Common myeloid progenitor, CD34-positive (primary cell): ENCODE measurements around the gene MSMP.

Source experiments
- CTCF ChIA-PET: fragments of 350-600 bp; sonication (Branson Sonifier 250); formaldehyde crosslinking; loops from one replicate; lab custom pipeline; 2021; ENCODE audit warnings: antibody characterized with exemption; lab: Charles Lee
- POLR2A ChIA-PET: fragments of 350-600 bp; sonication (Branson Sonifier 250); formaldehyde crosslinking; loops from one replicate; lab custom pipeline; 2021; ENCODE audit warnings: antibody characterized with exemption; lab: Charles Lee
- DNase-seq, 3 donors: peaks; one replicate each; pipeline versions ENCODE4 v3.0.0 to v3.0.0-alpha.2; 2013
- H3K27ac ChIP-seq, 2 experiments: 1 replicate in 1 of 2; 2 replicates in 1 of 2; pipeline ENCODE4 v1.7.0; 2013; ENCODE audit warnings: inconsistent platforms in 2 of 2, low read length in 2 of 2, mild to moderate bottlenecking in 2 of 2, low read depth in 1 of 2, moderate library complexity in 1 of 2; ENCODE audit not compliant: severe bottlenecking in 2 of 2, insufficient read depth in 1 of 2, poor library complexity in 1 of 2
- H3K27me3 ChIP-seq, 5 experiments: replicated peaks in 2 of 5; 1 replicate in 3 of 5; 2 replicates in 2 of 5; pipeline versions ENCODE4 v1.6.1 to v1.7.0; 2013; ENCODE audit warnings: low read length in 4 of 5, mild to moderate bottlenecking in 2 of 5, moderate library complexity in 2 of 5, inconsistent platforms in 1 of 5; ENCODE audit not compliant: insufficient read depth in 5 of 5, control insufficient read depth in 4 of 5
- H3K36me3 ChIP-seq, 4 experiments: 1 replicate in 2 of 4; 2 replicates in 2 of 4; pipeline versions ENCODE4 v1.6.1 to v1.7.0; 2013; ENCODE audit warnings: low read length in 3 of 4, control low read depth in 1 of 4, mild to moderate bottlenecking in 1 of 4; ENCODE audit not compliant: control insufficient read depth in 4 of 4, insufficient read depth in 4 of 4
- H3K4me1 ChIP-seq, 4 experiments: 1 replicate in 3 of 4; 2 replicates in 1 of 4; pipeline versions ENCODE4 v1.6.1 to v1.7.1; 2013; ENCODE audit warnings: low read length in 3 of 4, mild to moderate bottlenecking in 3 of 4, control low read depth in 1 of 4, inconsistent platforms in 1 of 4, moderate library complexity in 1 of 4; ENCODE audit not compliant: control insufficient read depth in 4 of 4, insufficient read depth in 4 of 4; ENCODE audit errors: control extremely low read depth in 1 of 4
- H3K4me3 ChIP-seq, 7 experiments: 1 replicate in 4 of 7; 2 replicates in 3 of 7; pipeline versions ENCODE4 v1.5.1 to v1.7.0; 2013; ENCODE audit warnings: mild to moderate bottlenecking in 7 of 7, low read length in 6 of 7, moderate library complexity in 6 of 7, inconsistent platforms in 2 of 7, low read depth in 2 of 7, control low read depth in 1 of 7; ENCODE audit not compliant: insufficient read depth in 4 of 7, control insufficient read depth in 1 of 7; ENCODE audit errors: extremely low read depth in 1 of 7
- H3K9me3 ChIP-seq, 5 experiments: 1 replicate in 4 of 5; 2 replicates in 1 of 5; pipeline versions ENCODE4 v1.6.1 to v1.7.1; 2013; ENCODE audit warnings: low read length in 4 of 5, mild to moderate bottlenecking in 2 of 5, inconsistent platforms in 1 of 5, low read depth in 1 of 5, moderate library complexity in 1 of 5; ENCODE audit not compliant: control insufficient read depth in 4 of 5, insufficient read depth in 2 of 5; ENCODE audit errors: control extremely low read depth in 1 of 5
- WGBS: methylation state at CpG from one replicate; pipeline ENCODE4 v1.1.5; 2013; ENCODE audit not compliant: insufficient coverage; 5-methylcytosine and 5-hydroxymethylcytosine counted together

MSMP gene

GRCh38 chr9:35748242-35748857, 5.7 kb downstream of the MSMP start:
- ChIA-PET CTCF (interaction anchor here (0.9 to 15.7 kb wide), 16 partner anchors 8 to 134 kb away, joined by 3 to 190 read pairs (median 4); partner anchors contain the start of genes CCDC107, CREB3, RMRP and TLN1), POLR2A (interaction anchor here (0.7 to 1.6 kb wide), 5 partner anchors 9 to 1108 kb away, joined by 3 to 10 read pairs (median 4); partner anchors contain the start of genes CREB3 and TLN1)
- peak in 1 of 3 donors; percentile 53 for DNase-seq
- peaks cover 10 to 45% (median 34%) of the 10 kb centered on the region in 4 experiments for H3K4me1 ChIP-seq
- peak overlapping the region; percentile 79 to 92 (median 86) for H3K4me3 ChIP-seq
- no peaks in the 10 kb centered on the region for H3K27me3 ChIP-seq
- H3K27ac ChIP-seq: peak overlapping the region; percentile 18 to 84
- peaks cover 0 to 43% (median 27%) of the 10 kb centered on the region in 4 experiments for H3K36me3 ChIP-seq
- no peaks in the 10 kb centered on the region for H3K9me3 ChIP-seq
- WGBS: 0% methylated on average over 23 of the region's 24 CpGs

- H3K9me3 ChIP-seq: no peaks in the 10 kb centered on the region
- 92% methylated on average over 3 of the region's 3 CpGs for WGBS
- peak overlapping the region in 1 of 2 experiments; percentile 10 for H3K27ac ChIP-seq
- no peak for DNase-seq
- H3K4me3 ChIP-seq: peak overlapping the region in 3 of 7 experiments; percentile 14 to 87 (median 86)
- ChIA-PET POLR2A (interaction anchor here (2.0 kb wide), 1 partner anchor 15 kb away, joined by 4 read pairs; the partner anchor contains the start of genes CREB3 and TLN1), CTCF (interaction anchor here (1.2 to 15.7 kb wide), 6 partner anchors 9 to 136 kb away, joined by 3 to 190 read pairs (median 10); partner anchors contain the start of genes CREB3 and TLN1)
- peaks cover 10 to 51% (median 36%) of the 10 kb centered on the region in 4 experiments for H3K4me1 ChIP-seq
- no peaks in the 10 kb centered on the region for H3K27me3 ChIP-seq
- peaks cover 0 to 42% (median 26%) of the 10 kb centered on the region in 4 experiments for H3K36me3 ChIP-seq
Measured at GRCh38 chr9:35746583-35746982, 7.5 kb downstream of the MSMP start.

- Histone ChIP-seq H3K36me3 (peaks cover 0 to 36% (median 26%) of the 10 kb centered on the region in 4 experiments), H3K9me3 (no peaks in the 10 kb centered on the region), H3K27me3 (no peaks in the 10 kb centered on the region), H3K27ac (no peak overlapping the region), H3K4me1 (peaks cover 10 to 52% (median 37%) of the 10 kb centered on the region in 4 experiments), H3K4me3 (no peak overlapping the region)
- CTCF ChIA-PET: interaction anchor here (1.2 to 15.7 kb wide), 6 partner anchors 8 to 81 kb away, joined by 4 to 190 read pairs (median 6); partner anchors contain the start of genes CREB3, MSMP, NPR2 and TLN1
- POLR2A ChIA-PET: interaction anchor here (2.0 kb wide), 1 partner anchor 13 kb away, joined by 4 read pairs; the partner anchor contains the start of genes CREB3 and TLN1
- WGBS: 93% methylated on average over 1 of the region's 1 CpG
- no peak for DNase-seq
Measured at GRCh38 chr9:35745569-35745968, 8.5 kb downstream of the MSMP start.

GRCh38 chr9:35743880-35744518, 10.1 kb downstream of the MSMP start:
- Histone ChIP-seq H3K36me3 (peaks cover 3 to 51% (median 40%) of the 10 kb centered on the region in 4 experiments), H3K4me3 (no peak overlapping the region)
- POLR2A ChIA-PET: interaction anchor here (0.8 kb wide), 1 partner anchor 12 kb away, joined by 4 read pairs; the partner anchor contains the start of genes CREB3 and TLN1

GRCh38 chr9:35743452-35743851, 10.6 kb downstream of the MSMP start:
- CTCF ChIA-PET: interaction anchor here (1.1 to 15.7 kb wide), 7 partner anchors 6 to 44 kb away, joined by 4 to 190 read pairs (median 10); partner anchors contain the start of genes CREB3, MSMP and TLN1
- Histone ChIP-seq H3K27ac (no peak overlapping the region), H3K36me3 (peaks cover 7 to 57% (median 43%) of the 10 kb centered on the region in 4 experiments), H3K27me3 (no peaks in the 10 kb centered on the region), H3K4me1 (peaks cover 10 to 40% (median 25%) of the 10 kb centered on the region in 4 experiments), H3K9me3 (no peaks in the 10 kb centered on the region), H3K4me3 (no peak overlapping the region)
- POLR2A ChIA-PET: interaction anchor here (0.8 kb wide), 1 partner anchor 11 kb away, joined by 4 read pairs; the partner anchor contains the start of genes CREB3 and TLN1
- 59% methylated on average over 2 of the region's 2 CpGs for WGBS
- no peak for DNase-seq

More at GRCh38 chr9:35743880-35744518, 10.1 kb downstream of the MSMP start:
- CTCF ChIA-PET: interaction anchor here (1.1 to 15.7 kb wide), 8 partner anchors 6 to 43 kb away, joined by 3 to 190 read pairs (median 9); partner anchors contain the start of genes CREB3, MSMP and TLN1
- Histone ChIP-seq H3K27me3 (no peaks in the 10 kb centered on the region), H3K9me3 (no peaks in the 10 kb centered on the region), H3K4me1 (peaks cover 10 to 40% (median 27%) of the 10 kb centered on the region in 4 experiments), H3K27ac (no peak overlapping the region)
- 97% methylated on average over 4 of the region's 8 CpGs for WGBS
- DNase-seq: no peak

- Histone ChIP-seq H3K4me3 (no peak overlapping the region), H3K9me3 (no peaks in the 10 kb centered on the region), H3K27ac (no peak overlapping the region), H3K27me3 (no peaks in the 10 kb centered on the region), H3K36me3 (peaks cover 15 to 74% (median 54%) of the 10 kb centered on the region in 4 experiments), H3K4me1 (peaks cover 0 to 25% (median 8%) of the 10 kb centered on the region in 4 experiments)
- peak; percentile 39 to 70 (median 64) for DNase-seq
- CTCF ChIA-PET: interaction anchor here (1.1 to 15.7 kb wide), 7 partner anchors 5 to 84 kb away, joined by 3 to 190 read pairs (median 10); partner anchors contain the start of genes CREB3, GBA2, RGP1 and TLN1
- POLR2A ChIA-PET: no interaction called here
- 83% methylated on average over 5 of the region's 7 CpGs for whole genome bisulfite sequencing
Measured at GRCh38 chr9:35741740-35742139, 12.3 kb downstream of the MSMP start.
